Stimulated activated CD8-positive, alpha-beta memory T cell treated with anti-CD3 and anti-CD28 coated beads, Interleukin-7, amount 100 ng/mL, for 48 hours (primary cell): ENCODE results near the gene RELCH.

Source experiments
- DNase-seq, 2 donors: peaks; one replicate each; pipeline ENCODE4 v3.0.0-alpha.2; 2020; ENCODE audit warnings: low read depth in 1 of 2; ENCODE audit errors: extremely low read depth in 1 of 2

RELCH gene

DNA sequence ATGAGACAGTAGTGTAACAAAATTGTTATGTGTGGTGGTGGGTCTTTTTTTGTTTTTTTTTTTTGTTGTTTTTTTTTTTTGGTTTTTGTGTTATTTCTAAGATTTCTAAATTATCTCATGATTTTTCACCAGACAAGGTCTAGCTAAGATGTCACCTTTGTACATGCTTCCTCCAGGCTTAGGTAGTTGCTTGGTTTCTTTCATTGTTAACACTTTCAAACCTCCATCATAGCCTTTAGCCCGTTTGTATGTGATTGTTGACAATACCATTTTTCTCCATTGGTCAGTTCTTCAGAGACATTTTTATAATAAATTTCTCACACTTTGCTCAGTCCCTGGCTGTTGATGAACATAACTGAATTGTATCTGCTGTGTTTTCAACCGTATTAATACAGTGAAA, 2.2 kb downstream of the RELCH start:
- DNase-seq: no peak

DNA sequence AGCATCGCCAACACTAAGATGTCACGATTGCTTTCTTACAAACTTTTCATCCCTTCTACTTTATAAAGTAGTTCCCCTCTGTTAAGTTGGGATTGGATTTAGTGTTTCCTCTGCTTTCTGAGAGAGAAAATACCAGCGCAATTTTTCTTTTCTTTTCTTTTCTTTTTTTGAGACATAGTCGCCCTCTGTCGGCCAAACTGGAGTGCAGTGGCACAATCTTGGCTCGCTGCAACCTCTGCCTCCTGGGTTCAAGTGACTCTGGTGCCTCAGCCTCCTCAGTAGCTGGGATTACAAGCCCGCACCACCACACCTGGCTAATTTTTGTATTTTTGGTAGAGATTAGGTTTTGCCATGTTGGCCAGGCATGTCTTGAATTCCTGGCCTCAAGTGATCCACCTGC, 9.0 kb downstream of the RELCH start:
- no peak for DNase-seq

DNA sequence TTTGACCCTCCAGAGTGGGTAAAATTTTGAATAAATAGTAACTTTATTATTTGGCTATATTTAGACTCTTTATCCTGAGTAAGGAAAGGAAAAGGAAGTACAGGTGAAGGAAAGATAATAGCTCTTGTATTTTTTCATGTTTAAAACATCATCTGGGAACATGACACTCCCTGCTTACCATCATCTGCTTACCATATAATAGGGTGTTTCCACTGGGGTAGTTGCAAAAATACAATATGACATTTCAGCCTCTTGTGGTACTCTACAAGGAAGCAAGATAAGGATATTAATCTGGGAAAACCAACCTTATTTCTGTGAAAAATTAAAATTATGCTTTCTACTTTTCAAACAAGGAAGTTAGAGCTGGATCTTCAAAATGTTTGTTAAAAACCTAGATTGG, 9.9 kb downstream of the RELCH start:
- no peak for DNase-seq

DNA sequence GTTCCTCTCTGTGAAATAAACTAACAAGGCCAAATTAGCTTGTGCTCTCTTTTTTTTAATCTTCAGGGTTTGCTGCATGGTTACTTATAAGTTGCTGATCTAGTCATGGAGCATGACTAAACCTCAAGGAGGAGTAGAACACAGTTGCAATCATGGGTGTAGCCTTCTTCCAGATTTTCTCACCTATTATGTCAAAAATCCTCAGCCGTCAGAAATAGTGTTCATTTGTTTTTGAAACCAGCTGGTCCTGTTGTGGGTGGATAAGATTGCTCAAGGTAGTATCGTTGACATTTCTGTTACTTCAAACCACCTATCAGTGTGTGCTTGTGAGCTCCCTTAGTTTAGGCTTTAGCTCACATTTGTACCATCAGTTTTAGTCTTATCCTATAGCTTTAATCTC, 11.2 kb downstream of the RELCH start:
- no peak for DNase-seq

DNA sequence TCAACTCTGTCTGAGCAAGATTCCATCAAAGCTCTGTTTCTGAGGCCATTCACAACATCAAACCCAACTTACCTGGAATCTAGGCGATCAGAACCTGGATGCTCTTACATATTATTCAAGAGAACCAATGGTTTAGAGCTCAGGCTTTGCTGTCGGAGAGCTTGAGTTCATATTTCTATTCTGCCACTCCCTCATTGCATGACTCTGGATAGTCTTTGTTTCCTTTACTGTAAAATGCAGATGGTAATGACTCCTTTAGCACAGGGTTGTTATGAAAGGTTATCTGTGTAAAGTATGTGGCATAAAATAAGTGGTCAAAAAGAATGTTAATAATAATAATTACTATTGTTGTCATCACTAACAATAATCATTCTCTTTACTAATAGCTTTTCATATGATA, 12.6 kb downstream of the RELCH start:
- DNase-seq: no peak

DNA sequence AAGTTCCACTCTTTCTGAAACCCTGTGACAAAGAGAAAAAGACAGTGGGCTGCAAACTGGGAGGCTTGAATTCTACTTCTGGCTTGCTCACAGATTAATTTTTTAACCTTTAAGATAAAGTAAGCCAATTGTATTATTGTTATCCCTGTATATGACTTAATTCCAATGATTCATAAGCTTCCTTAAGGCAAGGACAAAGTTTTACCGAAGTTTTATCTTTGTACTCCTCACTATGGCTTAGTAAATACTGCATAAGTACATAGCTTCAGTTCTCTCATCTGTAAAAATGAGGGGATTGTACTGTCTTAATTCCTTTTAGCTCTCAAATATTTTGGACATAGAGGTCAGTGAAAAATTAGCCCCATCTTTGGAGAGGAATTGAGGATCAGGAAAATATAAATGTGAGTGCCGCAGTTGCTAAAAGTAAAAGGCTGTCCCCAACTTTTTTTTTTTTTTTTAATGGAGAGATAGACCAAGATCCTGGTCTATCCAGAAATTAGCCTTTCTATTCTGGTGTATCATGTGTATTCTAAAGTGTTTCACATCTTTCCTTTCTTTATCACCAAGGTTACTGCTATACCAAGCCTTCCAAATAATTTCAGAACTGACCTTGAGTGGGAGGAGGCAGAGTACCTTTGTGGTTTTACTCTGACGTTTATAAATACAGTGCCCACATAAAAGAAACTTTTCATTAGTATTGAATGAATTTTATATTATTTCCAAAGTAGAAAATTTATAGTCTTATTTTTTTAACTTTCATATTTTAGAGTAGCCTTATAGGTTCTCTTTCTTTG, 13.3 kb downstream of the RELCH start:
- DNase-seq: no peak

DNA sequence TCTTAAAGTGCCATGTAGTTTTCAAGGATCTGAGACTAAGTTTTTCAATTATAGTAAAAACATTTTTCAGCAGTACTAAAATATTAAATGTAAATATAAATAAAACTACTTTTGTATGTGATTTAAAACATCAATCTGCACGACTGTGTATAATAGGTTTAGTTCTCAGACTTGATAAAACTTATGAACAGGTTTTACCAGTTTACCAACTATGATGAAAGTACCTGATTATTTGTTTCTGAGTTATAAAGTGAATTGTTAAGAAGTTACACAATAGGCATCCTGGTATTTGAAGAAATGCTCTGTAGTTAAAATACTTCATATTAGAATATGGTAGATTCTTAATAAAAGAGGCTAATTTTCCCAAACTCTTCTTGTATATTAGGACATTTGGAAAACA, 14.8 kb downstream of the RELCH start:
- no peak for DNase-seq

DNA sequence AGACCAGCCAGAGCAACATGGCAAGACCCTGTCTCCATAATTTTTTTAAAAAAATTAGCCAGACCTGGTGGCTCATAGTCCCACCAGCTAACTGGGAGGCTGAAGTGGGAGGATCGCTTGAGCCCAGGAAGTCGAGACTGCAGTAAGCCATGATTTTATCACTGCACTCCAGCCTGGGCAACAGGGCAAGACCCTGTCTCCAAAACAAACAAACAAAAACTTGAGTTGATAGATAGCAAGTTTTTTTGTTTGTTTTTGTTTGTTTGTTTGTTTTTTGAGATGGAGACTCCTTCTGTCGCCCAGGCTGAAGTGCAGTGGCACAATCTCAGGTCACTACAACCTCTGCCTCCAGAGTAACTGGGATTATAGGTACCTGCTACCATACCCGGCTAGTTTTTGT, 18.8 kb downstream of the RELCH start:
- DNase-seq: no peak

DNA sequence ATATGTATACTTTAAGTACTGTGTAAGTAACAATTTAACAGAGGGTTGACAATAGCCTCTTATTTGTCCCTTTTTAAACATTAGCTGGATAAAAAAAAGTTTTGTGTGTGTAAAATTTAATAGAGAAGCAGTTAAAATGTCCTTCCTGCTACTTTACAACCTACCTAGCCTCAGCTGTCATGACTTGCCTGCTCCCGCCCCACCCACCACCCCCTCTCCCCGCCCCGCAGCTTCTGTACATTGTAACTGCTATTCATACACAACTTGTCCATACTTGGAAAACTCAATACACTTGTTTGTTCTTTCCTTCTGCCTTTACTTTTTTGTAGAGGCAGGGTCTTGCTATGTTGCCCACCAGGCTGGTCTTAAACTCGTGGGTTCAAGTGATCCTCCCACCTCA, 19.5 kb downstream of the RELCH start:
- no peak for DNase-seq

DNA sequence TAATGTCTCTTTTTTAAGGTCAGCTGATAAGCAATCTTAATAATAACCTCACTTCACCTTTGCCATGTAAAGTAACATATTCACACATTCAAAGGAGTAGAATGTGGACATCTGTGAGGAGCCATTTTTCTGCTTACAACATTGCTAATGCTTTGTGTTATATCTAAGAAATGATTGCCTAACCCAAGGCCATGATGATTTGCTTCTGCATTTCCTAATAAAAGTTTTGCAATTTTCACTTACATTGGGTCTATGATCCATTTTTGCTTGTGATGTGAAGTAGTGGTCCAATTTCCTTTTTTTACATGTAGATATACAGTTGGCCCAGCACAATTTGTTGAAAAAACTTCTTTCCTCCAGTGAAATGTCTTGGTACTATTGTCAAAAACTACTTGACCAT, 22.0 kb downstream of the RELCH start:
- no peak for DNase-seq

DNA sequence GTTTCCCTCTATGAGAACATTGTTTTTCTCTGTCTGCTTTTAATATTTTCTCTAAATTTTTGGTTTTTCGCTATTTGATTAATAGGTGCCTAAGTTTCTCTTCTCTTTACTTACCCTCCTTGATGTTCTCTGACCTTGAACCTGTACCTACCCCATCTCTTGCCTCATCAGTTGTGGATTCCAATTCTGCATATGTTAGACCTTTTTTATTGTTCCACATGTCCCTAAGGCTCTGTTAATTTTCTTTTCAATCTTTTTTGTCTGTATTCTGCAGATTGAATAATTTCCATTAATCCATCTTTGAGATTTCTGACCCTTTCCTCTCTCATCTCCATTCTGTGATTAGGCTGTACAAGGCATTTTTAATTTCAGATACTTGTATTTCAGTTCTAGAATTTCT, 23.1 kb downstream of the RELCH start:
- no peak for DNase-seq

DNA sequence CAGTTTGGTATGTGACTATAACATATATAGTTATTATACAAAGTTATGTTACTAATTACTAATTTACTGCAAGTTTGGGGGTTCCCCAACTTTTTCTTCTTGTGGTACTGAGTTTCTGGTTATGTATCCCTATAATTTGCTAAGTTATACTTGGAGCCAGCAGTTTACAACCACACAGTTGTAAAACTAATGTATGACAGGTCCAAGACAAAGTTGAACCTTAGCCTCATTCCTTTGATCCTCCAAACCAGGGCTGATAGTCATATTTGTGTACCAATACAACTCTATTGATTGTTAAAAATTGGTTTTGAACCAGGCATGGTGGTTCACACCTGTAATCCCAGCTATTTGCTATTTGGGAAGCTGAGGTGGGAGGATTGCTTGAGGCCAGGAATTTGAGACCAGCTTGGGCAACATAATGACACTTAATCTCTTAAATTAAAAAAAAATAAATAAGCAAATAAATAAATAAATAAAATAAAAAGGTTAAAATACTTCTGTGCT, 24.3 kb downstream of the RELCH start:
- DNase-seq: no peak

DNA sequence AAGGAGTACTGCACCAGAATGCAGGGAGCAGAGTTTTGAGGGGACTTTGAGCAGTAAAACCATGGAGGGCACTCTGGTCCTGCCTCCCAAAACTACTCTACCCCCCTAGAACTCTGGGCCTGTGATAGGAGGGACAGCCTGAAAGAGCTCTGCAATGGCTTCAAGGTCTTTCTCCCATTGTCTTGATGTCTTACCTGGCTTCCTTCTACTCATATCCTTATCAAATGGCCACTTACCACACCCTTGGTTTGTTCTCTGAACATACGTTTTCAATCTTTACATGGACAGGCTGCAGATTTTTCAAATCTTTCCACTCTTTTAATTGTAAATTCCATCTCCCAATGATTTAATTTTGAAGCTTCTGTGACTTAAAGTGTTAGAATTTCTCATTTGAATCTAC, 27.7 kb downstream of the RELCH start:
- DNase-seq: no peak

DNA sequence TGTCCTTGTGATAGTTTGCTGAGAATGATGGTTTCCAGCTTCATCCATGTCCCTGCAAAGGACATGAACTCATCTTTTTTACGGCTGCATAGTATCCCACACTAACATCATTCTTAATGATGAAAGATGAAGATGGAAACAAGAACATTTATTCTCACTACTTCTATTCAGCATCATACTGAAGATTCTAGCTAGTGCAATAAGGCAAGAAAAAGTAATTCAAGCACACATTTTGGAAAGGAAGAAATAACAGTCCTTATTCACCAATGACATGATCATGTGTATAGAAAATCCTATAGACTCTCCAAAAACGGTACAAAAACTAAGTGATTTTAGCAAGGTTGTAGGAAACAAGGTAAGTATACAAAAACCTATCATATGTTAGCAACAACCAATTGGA, 37.2 kb downstream of the RELCH start:
- no peak for DNase-seq

DNA sequence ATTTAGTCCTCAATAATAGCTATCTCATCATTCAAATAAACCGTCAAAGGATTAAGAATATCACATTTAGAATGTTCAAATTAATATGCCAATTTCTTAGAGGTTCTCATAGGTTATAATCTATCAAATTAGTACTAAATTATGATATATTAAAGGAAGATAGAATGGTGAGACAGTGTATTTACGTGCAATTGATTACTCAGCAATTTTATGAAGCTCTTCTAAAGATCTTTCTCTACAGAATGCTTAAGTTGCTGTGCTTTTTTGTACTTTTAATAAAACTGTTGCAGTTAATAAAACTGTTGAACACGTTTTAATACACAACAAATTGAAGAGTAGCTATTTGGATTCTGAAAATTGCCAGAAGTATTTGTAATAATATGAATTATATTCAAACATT, 39.0 kb downstream of the RELCH start:
- DNase-seq: no peak

DNA sequence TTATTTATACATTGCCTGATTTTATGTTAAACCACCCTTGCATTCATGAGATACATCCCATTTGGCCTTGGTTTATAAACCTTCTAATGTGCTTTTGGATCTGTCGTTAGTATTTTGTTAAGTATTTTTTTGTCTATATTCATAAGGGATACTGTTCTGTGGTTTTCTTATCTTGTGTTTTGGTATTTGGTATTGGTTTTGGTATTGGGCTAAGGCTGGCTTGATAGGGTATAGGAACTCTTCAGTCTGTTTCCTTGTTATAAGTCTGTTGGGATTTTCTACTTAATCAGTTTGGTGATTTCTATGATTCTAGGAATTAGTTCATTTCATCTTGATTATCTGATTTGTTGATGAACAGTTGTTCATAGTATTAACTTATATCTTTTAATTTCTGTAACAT, 49.2 kb downstream of the RELCH start:
- no peak for DNase-seq

DNA sequence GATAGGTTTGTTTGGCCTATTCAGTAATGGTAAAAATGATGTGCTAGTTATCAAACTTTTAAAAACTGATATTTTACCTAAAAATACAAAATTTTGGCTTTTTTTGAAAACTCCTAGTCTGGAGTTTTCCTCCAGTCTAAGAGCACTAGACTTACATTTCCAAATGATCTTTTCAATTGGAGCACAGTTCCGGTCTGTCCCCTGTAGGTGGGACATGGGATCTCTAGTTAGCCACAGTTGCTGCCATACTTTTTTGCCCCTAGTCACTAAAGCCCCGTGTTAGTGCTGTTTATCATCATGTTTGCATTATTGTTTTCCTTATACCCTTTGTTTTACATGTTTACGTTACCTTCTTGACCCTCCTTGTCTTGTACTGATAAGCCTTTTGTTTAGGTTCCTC, 52.4 kb downstream of the RELCH start:
- DNase-seq: no peak

DNA sequence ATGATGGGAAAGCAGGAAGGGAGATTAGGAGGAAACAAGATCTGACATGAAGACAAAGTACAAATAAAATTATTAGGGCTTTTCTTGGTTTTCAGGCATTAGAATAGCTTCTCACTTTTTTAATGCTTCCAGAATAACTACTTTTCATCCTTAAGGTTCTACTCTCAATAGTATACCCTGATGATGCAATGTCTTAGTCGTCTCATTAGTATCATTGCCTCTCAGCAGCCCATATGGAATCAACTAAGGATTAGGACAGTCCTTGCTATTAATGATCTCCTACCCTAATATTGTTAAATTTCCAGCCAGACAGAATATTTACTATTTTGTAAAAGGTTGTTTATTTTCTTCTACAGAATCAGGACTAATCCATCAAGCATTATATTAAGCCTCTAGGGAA, 55.9 kb downstream of the RELCH start:
- no peak for DNase-seq

DNA sequence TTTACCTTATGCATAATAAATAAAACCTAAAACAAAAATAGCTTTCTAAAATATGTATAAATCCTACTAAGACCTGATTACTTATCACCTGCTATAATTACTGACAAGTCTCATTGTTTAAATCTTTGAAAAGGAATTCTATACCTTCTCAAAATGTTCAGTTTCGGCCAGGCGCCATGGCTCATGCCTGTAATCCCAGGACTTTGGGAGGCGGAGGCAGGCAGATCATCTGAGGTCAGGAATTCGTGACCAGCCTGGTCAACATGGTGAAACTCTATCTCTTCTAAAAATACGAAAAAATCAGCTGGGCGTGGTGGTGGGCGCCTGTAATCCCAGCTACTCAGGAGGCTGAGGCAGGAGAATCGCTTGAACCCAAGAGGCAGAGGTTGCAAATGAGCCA, 58.1 kb downstream of the RELCH start:
- DNase-seq: no peak

DNA sequence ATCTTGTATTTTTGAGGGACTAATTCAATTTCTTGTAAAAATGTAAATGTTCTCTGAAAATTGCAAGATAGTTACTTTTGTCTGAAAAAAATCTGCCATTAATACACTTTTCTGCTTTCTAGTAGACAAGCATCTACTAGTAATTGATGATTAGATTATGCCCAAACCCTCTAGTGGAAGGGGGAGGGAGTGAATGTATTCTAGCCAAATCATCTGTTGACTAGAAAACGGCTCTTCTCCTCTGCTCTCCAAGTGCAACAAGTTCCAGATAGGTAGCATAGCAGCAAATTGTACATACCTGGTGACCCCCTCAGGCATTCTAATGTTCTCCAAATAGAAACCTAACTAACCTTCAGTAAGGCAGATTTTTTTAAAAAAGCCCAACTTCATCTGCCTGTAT, 58.6 kb downstream of the RELCH start:
- no peak for DNase-seq

DNA sequence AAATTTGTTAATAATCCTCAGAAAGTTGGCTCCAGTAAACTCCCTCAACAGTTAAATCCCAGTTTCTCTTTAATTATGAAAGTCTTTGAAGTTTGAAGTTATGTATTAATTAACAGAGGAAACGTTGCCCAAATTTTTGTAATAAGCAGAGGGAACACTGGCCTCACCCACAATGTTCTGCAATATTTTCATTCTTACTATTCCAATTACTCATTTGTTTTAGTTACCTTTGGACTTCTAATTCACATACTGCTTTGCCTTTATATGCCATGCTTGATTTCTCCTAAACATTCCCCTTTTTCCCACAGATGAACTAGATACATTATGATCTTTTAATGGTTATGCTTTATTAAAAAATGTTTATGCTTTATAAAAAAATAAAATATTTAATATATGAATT, 61.3 kb downstream of the RELCH start:
- DNase-seq: no peak

DNA sequence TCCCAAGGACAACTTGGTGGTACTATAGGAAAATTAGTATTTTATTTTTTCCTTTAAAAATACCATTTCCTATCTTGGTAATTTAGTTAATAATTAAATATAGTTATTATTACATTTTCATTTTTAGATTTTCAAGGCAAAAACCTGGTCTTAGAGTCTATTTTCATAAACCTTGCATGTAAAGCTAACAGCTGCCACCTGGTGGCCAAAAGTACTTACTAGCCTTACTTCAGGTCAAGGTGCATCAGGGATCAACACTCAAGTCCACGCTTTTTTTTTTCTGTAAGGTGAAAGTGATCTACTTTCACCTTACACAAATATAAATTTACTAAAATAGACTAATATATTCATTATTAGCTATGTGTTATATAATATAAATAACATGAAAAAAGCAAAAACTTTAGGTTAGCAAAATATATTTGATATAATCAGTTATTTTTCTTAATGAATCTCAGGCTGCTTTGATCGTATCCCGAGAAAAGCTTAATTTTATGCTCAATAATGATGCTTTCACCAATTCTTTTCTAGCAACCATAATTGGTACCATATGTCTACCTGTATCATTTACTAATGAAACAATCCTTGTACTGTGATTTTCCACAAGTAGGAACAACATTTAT, 62.5 kb downstream of the RELCH start:
- DNase-seq: peak; percentile 18 to 66

DNA sequence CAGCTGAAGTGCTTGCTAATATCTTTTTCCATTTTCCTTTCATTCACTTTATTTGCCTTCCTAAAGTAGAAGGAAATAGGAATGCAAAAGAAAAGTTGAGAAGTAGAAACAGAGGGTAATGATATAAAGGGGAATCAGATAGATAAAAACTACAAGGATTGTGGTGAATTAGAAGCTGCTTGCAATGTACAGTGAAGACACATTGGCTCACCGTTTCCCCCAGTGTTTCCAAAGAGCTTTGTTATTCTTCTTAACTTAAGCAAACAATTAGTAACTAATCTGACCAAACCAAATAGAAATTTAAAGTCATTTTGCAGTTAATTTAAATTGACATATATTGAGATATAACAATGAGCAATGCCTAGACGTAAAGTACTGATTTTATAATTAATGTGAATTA, 63.4 kb downstream of the RELCH start:
- no peak for DNase-seq
